Subcutaneous abdominal adipose tissue (tissue), 5 donors: ENCODE results near the gene APP.

ENCODE experiments used
- H3K27ac ChIP-seq: one replicate; pipeline ENCODE4 v1.7.0; 2013; ENCODE audit warnings: low read depth, mild to moderate bottlenecking, inconsistent platforms, low read length, moderate library complexity
- H3K27me3 ChIP-seq, 5 donors: one replicate each; pipeline ENCODE4 v1.7.0; 2013; ENCODE audit warnings: low read length in 5 of 5, inconsistent platforms in 1 of 5; ENCODE audit not compliant: control insufficient read depth in 5 of 5, insufficient read depth in 4 of 5
- H3K36me3 ChIP-seq, 5 donors: one replicate each; pipeline ENCODE4 v1.7.0; 2013; ENCODE audit warnings: low read length in 5 of 5; ENCODE audit not compliant: control insufficient read depth in 5 of 5, insufficient read depth in 5 of 5
- H3K4me1 ChIP-seq, 5 donors: one replicate each; pipeline ENCODE4 v1.7.0; 2013; ENCODE audit warnings: low read length in 5 of 5, mild to moderate bottlenecking in 3 of 5, moderate library complexity in 1 of 5; ENCODE audit not compliant: control insufficient read depth in 5 of 5, insufficient read depth in 5 of 5
- H3K4me3 ChIP-seq, 5 donors: one replicate each; pipeline ENCODE4 v1.7.0; 2013; ENCODE audit warnings: low read length in 5 of 5, low read depth in 1 of 5
- H3K9ac ChIP-seq, 5 donors: one replicate each; pipeline ENCODE4 v1.7.0; 2013; ENCODE audit warnings: low read length in 5 of 5, mild to moderate bottlenecking in 4 of 5, moderate library complexity in 3 of 5
- H3K9me3 ChIP-seq, 5 donors: one replicate each; pipeline ENCODE4 v1.7.0; 2013; ENCODE audit warnings: low read length in 5 of 5; ENCODE audit not compliant: control insufficient read depth in 5 of 5
- donor health status: healthy.
- donor health status: healthy.
- donor health status: healthy.
- donor health status: healthy.
- donor health status: healthy.

APP gene

GRCh38 chr21:25908495-25908894 lies 262.1 kb downstream of the APP start:
- H3K4me3 ChIP-seq, result no peak overlapping the region
- peaks cover 0 to 24% (median 12%) of the 10 kb centered on the region in 5 donors for H3K4me1 ChIP-seq
- no peak overlapping the region for H3K9ac ChIP-seq

GRCh38 chr21:25907573-25908275 lies 262.8 kb downstream of the APP start:
- no peak overlapping the region for H3K4me3 ChIP-seq
- H3K9me3 ChIP-seq, result no peaks in the 10 kb centered on the region
- peaks cover 0 to 7% (median 0%) of the 10 kb centered on the region in 5 donors for H3K36me3 ChIP-seq
- peak overlapping the region; percentile 11 for H3K27ac ChIP-seq
- H3K27me3 ChIP-seq, result no peaks in the 10 kb centered on the region
- H3K4me1 ChIP-seq, result peaks cover 0 to 20% (median 12%) of the 10 kb centered on the region in 5 donors
- no peak overlapping the region for H3K9ac ChIP-seq

More at GRCh38 chr21:25908495-25908894, 262.1 kb downstream of the APP start:
- Histone ChIP-seq H3K27ac (peak overlapping the region; percentile 11), H3K27me3 (no peaks in the 10 kb centered on the region), H3K36me3 (peaks cover 0 to 6% (median 0%) of the 10 kb centered on the region in 5 donors), H3K9me3 (no peaks in the 10 kb centered on the region)

GRCh38 chr21:25906587-25906986 lies 264.0 kb downstream of the APP start:
- Histone ChIP-seq H3K9ac (no peak overlapping the region), H3K27ac (no peak overlapping the region), H3K36me3 (peaks cover 0 to 7% (median 0%) of the 10 kb centered on the region in 5 donors), H3K4me1 (peaks cover 0 to 10% (median 4%) of the 10 kb centered on the region in 5 donors), H3K4me3 (no peak overlapping the region), H3K9me3 (no peaks in the 10 kb centered on the region), H3K27me3 (no peaks in the 10 kb centered on the region)

GRCh38 chr21:25905126-25905525 lies 265.4 kb downstream of the APP start:
- no peaks in the 10 kb centered on the region for H3K27me3 ChIP-seq
- H3K4me1 ChIP-seq, result peaks cover 0 to 10% (median 4%) of the 10 kb centered on the region in 5 donors
- no peak overlapping the region for H3K9ac ChIP-seq
- H3K9me3 ChIP-seq, result no peaks in the 10 kb centered on the region
- H3K27ac ChIP-seq, result no peak overlapping the region
- H3K4me3 ChIP-seq, result no peak overlapping the region
- H3K36me3 ChIP-seq, result peaks cover 0 to 7% (median 0%) of the 10 kb centered on the region in 5 donors

GRCh38 chr21:25904044-25904695 lies 266.4 kb downstream of the APP start:
- Histone ChIP-seq H3K36me3 (peaks cover 0 to 5% (median 0%) of the 10 kb centered on the region in 5 donors), H3K4me3 (no peak overlapping the region), H3K27me3 (no peaks in the 10 kb centered on the region), H3K4me1 (peaks cover 0 to 10% (median 4%) of the 10 kb centered on the region in 5 donors), H3K9me3 (no peaks in the 10 kb centered on the region), H3K9ac (no peak overlapping the region), H3K27ac (no peak overlapping the region)

- Histone ChIP-seq H3K4me1 (peaks cover 0 to 15% (median 4%) of the 10 kb centered on the region in 5 donors), H3K27me3 (no peaks in the 10 kb centered on the region), H3K27ac (no peak overlapping the region), H3K4me3 (no peak overlapping the region), H3K36me3 (peaks cover 0 to 5% (median 0%) of the 10 kb centered on the region in 5 donors), H3K9ac (no peak overlapping the region), H3K9me3 (no peaks in the 10 kb centered on the region)
Measured at GRCh38 chr21:25903607-25904006, 267.0 kb downstream of the APP start.

- H3K4me3 ChIP-seq, result no peak overlapping the region
Measured at GRCh38 chr21:25901330-25901979, 269.1 kb downstream of the APP start.

GRCh38 chr21:25898671-25899070 lies 271.9 kb downstream of the APP start:
- no peak overlapping the region for H3K27ac ChIP-seq
- H3K4me3 ChIP-seq, result no peak overlapping the region
- H3K27me3 ChIP-seq, result no peaks in the 10 kb centered on the region
- no peak overlapping the region for H3K9ac ChIP-seq
- H3K4me1 ChIP-seq, result peaks cover 0 to 11% (median 3%) of the 10 kb centered on the region in 5 donors
- peaks cover 0 to 5% (median 0%) of the 10 kb centered on the region in 5 donors for H3K36me3 ChIP-seq
- H3K9me3 ChIP-seq, result no peaks in the 10 kb centered on the region

More at GRCh38 chr21:25901330-25901979, 269.1 kb downstream of the APP start:
- H3K9ac ChIP-seq, result no peak overlapping the region
- peaks cover 0 to 11% (median 0%) of the 10 kb centered on the region in 5 donors for H3K4me1 ChIP-seq
- H3K9me3 ChIP-seq, result no peaks in the 10 kb centered on the region
- H3K27me3 ChIP-seq, result no peaks in the 10 kb centered on the region
- H3K27ac ChIP-seq, result no peak overlapping the region
- H3K36me3 ChIP-seq, result peaks cover 0 to 6% (median 0%) of the 10 kb centered on the region in 5 donors

GRCh38 chr21:25897383-25897782 lies 273.2 kb downstream of the APP start:
- Histone ChIP-seq H3K4me3 (no peak overlapping the region), H3K9me3 (no peaks in the 10 kb centered on the region), H3K27ac (peak overlapping the region; percentile 27), H3K36me3 (peaks cover 0 to 4% (median 0%) of the 10 kb centered on the region in 5 donors), H3K27me3 (no peaks in the 10 kb centered on the region), H3K4me1 (peaks cover 0 to 9% (median 3%) of the 10 kb centered on the region in 5 donors), H3K9ac (no peak overlapping the region)
